CMK (cell line): Measurements from ENCODE around the gene BBLN.
"Not testable (repeated sequence)": the region's sequence is repeated elsewhere in the genome, so short reads cannot be mapped to it uniquely, and the experiment has no call there.

Experiments used
- DNase-seq: peaks from one replicate; pipeline ENCODE4 v3.0.0-alpha.2; 2010; ENCODE audit warnings: low read depth

The BBLN gene

GRCh38 chr9:128124873-128125579, 35.0 kb upstream of the BBLN start:
- peak; percentile 54 for DNase-seq

GRCh38 chr9:128125580-128126354, 34.3 kb upstream of the BBLN start:
- DNase-seq: no peak

GRCh38 chr9:128127568-128127989, 32.5 kb upstream of the BBLN start, which contains the start of gene PTGES2:
TSS of gene PTGES2 (minus strand) at chr9:128127729. CDS start at chr9:128127717, 12 bp downstream.
- DNase-seq: peak; percentile 60

- peak; percentile 72 for DNase-seq
Measured at GRCh38 chr9:128127990-128128835, 31.9 kb upstream of the BBLN start.

GRCh38 chr9:128128836-128129590, 31.1 kb upstream of the BBLN start:
- DNase-seq: no peak

GRCh38 chr9:128129976-128130590, 30.0 kb upstream of the BBLN start:
- DNase-seq: not testable (repeated sequence)

- not testable (repeated sequence) for DNase-seq
Measured at GRCh38 chr9:128130651-128131050, 29.4 kb upstream of the BBLN start.

- not testable (repeated sequence) for DNase-seq
Measured at GRCh38 chr9:128131346-128131745, 28.7 kb upstream of the BBLN start.

GRCh38 chr9:128132139-128132538, 27.9 kb upstream of the BBLN start:
- not testable (repeated sequence) for DNase-seq

GRCh38 chr9:128135561-128135960, 24.5 kb upstream of the BBLN start:
- not testable (repeated sequence) for DNase-seq

- DNase-seq: no peak
Measured at GRCh38 chr9:128136816-128137793, 23.0 kb upstream of the BBLN start.

GRCh38 chr9:128138001-128138400, 22.1 kb upstream of the BBLN start:
- no peak for DNase-seq

- DNase-seq: no peak
Measured at GRCh38 chr9:128139621-128140020, 20.4 kb upstream of the BBLN start.

GRCh38 chr9:128141604-128142003, 18.5 kb upstream of the BBLN start:
- no peak for DNase-seq

- peak; percentile 81 for DNase-seq
Measured at GRCh38 chr9:128142061-128142460, 18.0 kb upstream of the BBLN start.

GRCh38 chr9:128142596-128142995, 17.5 kb upstream of the BBLN start:
- DNase-seq: no peak

- DNase-seq: peak; percentile 79
Measured at GRCh38 chr9:128143525-128144238, 16.4 kb upstream of the BBLN start.

GRCh38 chr9:128144239-128145181, 15.6 kb upstream of the BBLN start:
- no peak for DNase-seq
